Thyroid gland (tissue), 4 donors: ENCODE results near the gene EFNA1. TPM values are rescaled to one million over a fixed set of nuclear protein-coding genes. Genes with fewer than 3 reads are reported as not detected.

Experiments
- DNase-seq, 2 donors: peaks; one replicate each; pipeline ENCODE4 v3.0.0-alpha.2; 2019
- H3K27ac ChIP-seq, 3 donors: fragments of 200-600 bp; sonication (generic); 1 replicate in 2 of 3; 2 replicates in 1 of 3; pipeline ENCODE4 v1.5.1; 2016 to 2019; ENCODE audit warnings: mild to moderate bottlenecking in 1 of 3, moderate library complexity in 1 of 3
- H3K27me3 ChIP-seq: fragments of 200-600 bp; sonication (generic); one replicate; pipeline ENCODE4 v1.5.1; 2019
- H3K36me3 ChIP-seq, 2 donors: fragments of 200-600 bp; sonication (generic); one replicate each; pipeline ENCODE4 v1.5.1; 2016 to 2019
- H3K4me1 ChIP-seq, 2 donors: fragments of 200-600 bp; sonication (generic); one replicate each; pipeline ENCODE4 v1.5.1; 2017 to 2019
- H3K4me3 ChIP-seq, 3 donors: fragments of 200-600 bp; sonication (generic); replicated peaks in 1 of 3; 1 replicate in 2 of 3; 2 replicates in 1 of 3; pipeline ENCODE4 v1.5.1; 2016; ENCODE audit warnings: mild to moderate bottlenecking in 1 of 3
- H3K9me3 ChIP-seq: fragments of 200-600 bp; sonication (generic); one replicate; pipeline ENCODE4 v1.5.1; 2017
- CTCF ChIP-seq, 6 experiments: fragments of 200-600 bp in 3 of 6; fragments of 450-650 bp in 3 of 6; sonication (generic) in 3 of 6; IDR thresholded peaks; one replicate each; pipeline ENCODE4 v1.5.1; 2016 to 2019; ENCODE audit warnings: antibody characterized with exemption in 6 of 6, mild to moderate bottlenecking in 2 of 6, inconsistent platforms in 1 of 6, moderate library complexity in 1 of 6
- POLR2A ChIP-seq, 2 donors: fragments of 450-650 bp; IDR thresholded peaks; one replicate each; pipeline ENCODE4 v1.6.1; 2017; ENCODE audit warnings: antibody characterized with exemption in 2 of 2, mild to moderate bottlenecking in 2 of 2, moderate library complexity in 1 of 2
- WGBS, 2 donors: methylation state at CpG; one replicate each; pipeline ENCODE4 v1.1.5; 2017; 5-methylcytosine and 5-hydroxymethylcytosine counted together
- intact Hi-C: fragments of 100-400 bp; cut with DNase I; formaldehyde crosslinking; loops from one replicate; pipeline ENCODE4 v1.15.1; 2023
- total RNA-seq, 4 donors: library from RNA; depleted of rRNA; stranded (reverse); fragments of >200 nt; gene quantifications; one replicate each; pipeline ENCODE4 v1.2.3, GENCODE V29; 2016

The EFNA1 gene
- total RNA-seq, 4 donors from 2014 or later, result 56.1 to 129 (median 83.1) TPM

- Histone ChIP-seq H3K27ac (no peak overlapping the region), H3K36me3 (no peaks in the 10 kb centered on the region), H3K4me3 (no peak overlapping the region), H3K4me1 (peaks cover 24 to 30% of the 10 kb centered on the region in 2 donors), H3K9me3 (no peaks in the 10 kb centered on the region), H3K27me3 (no peaks in the 10 kb centered on the region)
- no peak for TF ChIP-seq POLR2A (IDR thresholded peaks at IDR 0.05)
- no peak for TF ChIP-seq CTCF (IDR thresholded peaks at IDR 0.05)
- WGBS, 2 donors, result 84 to 90% methylated on average over 15 to 16 of the region's 16 CpGs
- no peak for DNase-seq
- intact Hi-C loops, result loop anchor here (5.0 kb wide), 1 partner anchor 32 kb away; no protein-coding TSS in a partner anchor
Measured at GRCh38 chr1:155124503-155125463, 2.9 kb upstream of the EFNA1 start.

GRCh38 chr1:155125511-155125945 is 2.1 kb upstream of the EFNA1 start:
- Histone ChIP-seq H3K4me1 (peaks cover 25 to 36% of the 10 kb centered on the region in 2 donors), H3K27me3 (no peaks in the 10 kb centered on the region), H3K27ac (peak overlapping the region; percentile 62 to 98 (median 96)), H3K36me3 (no peaks in the 10 kb centered on the region), H3K9me3 (no peaks in the 10 kb centered on the region), H3K4me3 (peak overlapping the region in 1 of 3 donors; percentile 82)
- peak; percentile 20 to 27 for DNase-seq
- TF ChIP-seq CTCF (IDR thresholded peaks at IDR 0.05) (no peak), POLR2A (IDR thresholded peaks at IDR 0.05) (no peak)
- intact Hi-C loops, result loop anchor here (5.0 kb wide), 1 partner anchor 33 kb away; no protein-coding TSS in a partner anchor
- 69 to 70% methylated on average over 2 to 5 of the region's 11 CpGs for WGBS, 2 donors

- intact Hi-C loops, result loop anchor here (5.0 kb wide), 1 partner anchor 34 kb away; no protein-coding TSS in a partner anchor
Measured at GRCh38 chr1:155125946-155126555, 1.6 kb upstream of the EFNA1 start.

GRCh38 chr1:155126556-155127104 is 1.0 kb upstream of the EFNA1 start:
- intact Hi-C loops, result loop anchor here (5.0 kb wide), 1 partner anchor 34 kb away; no protein-coding TSS in a partner anchor
- H3K36me3 ChIP-seq, result peaks cover 3 to 4% of the 10 kb centered on the region in 2 donors
- no peaks in the 10 kb centered on the region for H3K9me3 ChIP-seq
- H3K27me3 ChIP-seq, result no peaks in the 10 kb centered on the region
- peaks cover 36 to 47% of the 10 kb centered on the region in 2 donors for H3K4me1 ChIP-seq
- DNase-seq, result peak; percentile 90 to 92
- peak overlapping the region; percentile 62 to 98 (median 96) for H3K27ac ChIP-seq
- 0 to 2% methylated on average over 13 to 22 of the region's 32 CpGs for WGBS, 2 donors
- peak in 1 of 6 experiments; percentile 13 for TF ChIP-seq CTCF (IDR thresholded peaks at IDR 0.05)
- no peak for TF ChIP-seq POLR2A (IDR thresholded peaks at IDR 0.05)
- peak overlapping the region in 1 of 3 donors; percentile 82 for H3K4me3 ChIP-seq

More at GRCh38 chr1:155125946-155126555, 1.6 kb upstream of the EFNA1 start:
- Histone ChIP-seq H3K4me3 (peak overlapping the region in 1 of 3 donors; percentile 82), H3K27ac (peak overlapping the region; percentile 62 to 98 (median 96)), H3K9me3 (no peaks in the 10 kb centered on the region), H3K4me1 (peaks cover 30 to 41% of the 10 kb centered on the region in 2 donors), H3K27me3 (no peaks in the 10 kb centered on the region), H3K36me3 (no peaks in the 10 kb centered on the region)
- 33 to 34% methylated on average over 11 to 23 of the region's 53 CpGs for WGBS, 2 donors
- DNase-seq, result peak; percentile 73 to 77
- TF ChIP-seq POLR2A (IDR thresholded peaks at IDR 0.05), result no peak
